Measurements from ENCODE around the gene FOXL1. TPM values are rescaled to one million over a fixed set of nuclear protein-coding genes. Genes with fewer than 3 reads are reported as not detected.

FOXL1 gene
- total and polyA plus RNA-seq, 4 donors = 0.41 to 2.5 (median 1.4) TPM

GRCh38 chr16:86531191-86531545 is 47.2 kb upstream of the FOXL1 start:
- no peaks in the 10 kb centered on the region for H3K27me3 ChIP-seq (ENCODE audit: control insufficient read depth in 3 of 3, insufficient read depth in 3 of 3, low read length in 2 of 3)
- peak overlapping the region in 1 of 2 donors; percentile 2 for H3K27ac ChIP-seq (ENCODE audit: low read depth in 1 of 2, low read length in 1 of 2)
- no peak overlapping the region for H3K4me3 ChIP-seq
- no peak overlapping the region for H3K9ac ChIP-seq (ENCODE audit: insufficient read depth in 1 of 2, low read length in 2 of 2)
- H3K36me3 ChIP-seq (ENCODE audit: control insufficient read depth in 4 of 4, insufficient read depth in 4 of 4, low read length in 4 of 4) = peaks cover 0 to 12% (median 0%) of the 10 kb centered on the region in 4 donors
- TF ChIP-seq CTCF (IDR thresholded peaks at IDR 0.05; ENCODE audit: control extremely low read depth, extremely low read depth) = no peak
- 83 to 85% methylated on average over 7 of the region's 7 CpGs for WGBS, 2 donors
- DNase-seq (peak; percentile 90 to 97 (median 95)), ATAC-seq (ENCODE audit: insufficient read depth, low FRiP score) (no peak)
- H3K9me3 ChIP-seq (ENCODE audit: control insufficient read depth in 4 of 4, insufficient read depth in 3 of 4, low read length in 3 of 4) = no peaks in the 10 kb centered on the region
- H3K4me1 ChIP-seq (ENCODE audit: control insufficient read depth in 5 of 5, insufficient read depth in 5 of 5, low read length in 5 of 5) = peaks cover 0 to 17% (median 8%) of the 10 kb centered on the region in 5 donors

GRCh38 chr16:86531641-86532525 is 46.5 kb upstream of the FOXL1 start:
- TF ChIP-seq CTCF (IDR thresholded peaks at IDR 0.05; ENCODE audit: control extremely low read depth, extremely low read depth) = no peak
- no peak for ATAC-seq (ENCODE audit: insufficient read depth, low FRiP score)
- Histone ChIP-seq H3K27ac (ENCODE audit: low read depth in 1 of 2, low read length in 1 of 2) (peak overlapping the region in 1 of 2 donors; percentile 2), H3K27me3 (ENCODE audit: control insufficient read depth in 3 of 3, insufficient read depth in 3 of 3, low read length in 2 of 3) (no peaks in the 10 kb centered on the region), H3K4me1 (ENCODE audit: control insufficient read depth in 5 of 5, insufficient read depth in 5 of 5, low read length in 5 of 5) (peaks cover 0 to 17% (median 8%) of the 10 kb centered on the region in 5 donors), H3K9ac (ENCODE audit: insufficient read depth in 1 of 2, low read length in 2 of 2) (no peak overlapping the region), H3K36me3 (ENCODE audit: control insufficient read depth in 4 of 4, insufficient read depth in 4 of 4, low read length in 4 of 4) (peaks cover 0 to 14% (median 0%) of the 10 kb centered on the region in 4 donors), H3K9me3 (ENCODE audit: control insufficient read depth in 4 of 4, insufficient read depth in 3 of 4, low read length in 3 of 4) (no peaks in the 10 kb centered on the region), H3K4me3 (no peak overlapping the region)
- DNase-seq = no peak
- 93 to 97% methylated on average over 48 to 49 of the region's 49 CpGs for WGBS, 2 donors

- ATAC-seq (ENCODE audit: insufficient read depth, low FRiP score) = no peak
- Histone ChIP-seq H3K9ac (ENCODE audit: insufficient read depth in 1 of 2, low read length in 2 of 2) (no peak overlapping the region), H3K36me3 (ENCODE audit: control insufficient read depth in 4 of 4, insufficient read depth in 4 of 4, low read length in 4 of 4) (peaks cover 0 to 15% (median 0%) of the 10 kb centered on the region in 4 donors), H3K27me3 (ENCODE audit: control insufficient read depth in 3 of 3, insufficient read depth in 3 of 3, low read length in 2 of 3) (no peaks in the 10 kb centered on the region), H3K4me1 (ENCODE audit: control insufficient read depth in 5 of 5, insufficient read depth in 5 of 5, low read length in 5 of 5) (peaks cover 0 to 17% (median 8%) of the 10 kb centered on the region in 5 donors), H3K27ac (ENCODE audit: low read depth in 1 of 2, low read length in 1 of 2) (no peak overlapping the region), H3K9me3 (ENCODE audit: control insufficient read depth in 4 of 4, insufficient read depth in 3 of 4, low read length in 3 of 4) (no peaks in the 10 kb centered on the region), H3K4me3 (no peak overlapping the region)
- TF ChIP-seq CTCF (IDR thresholded peaks at IDR 0.05; ENCODE audit: control extremely low read depth, extremely low read depth) = no peak
- WGBS, 2 donors = 89 to 92% methylated on average over 7 of the region's 7 CpGs
- no peak for DNase-seq
Measured at GRCh38 chr16:86532526-86532815, 45.9 kb upstream of the FOXL1 start.

Measured in lung (tissue), 12 donors.